Urinary bladder (tissue), 4 donors: ENCODE measurements around the gene MPRIP. TPM values are rescaled to one million over a fixed set of nuclear protein-coding genes. Genes with fewer than 3 reads are reported as not detected.

Experiments
- DNase-seq: peaks from one replicate; pipeline ENCODE4 v3.0.0-alpha.2; 2015; ENCODE audit errors: extremely low spot score
- H3K27ac ChIP-seq: one replicate; pipeline ENCODE4 v1.5.1; 2013; ENCODE audit warnings: low read depth, mild to moderate bottlenecking, moderate library complexity
- H3K36me3 ChIP-seq: one replicate; pipeline ENCODE4 v1.6.1; 2013; ENCODE audit warnings: mild to moderate bottlenecking, moderate library complexity; ENCODE audit not compliant: insufficient read depth
- H3K4me1 ChIP-seq: one replicate; pipeline ENCODE4 v1.6.1; 2013; ENCODE audit warnings: mild to moderate bottlenecking, moderate library complexity; ENCODE audit not compliant: insufficient read depth
- H3K4me3 ChIP-seq: one replicate; pipeline ENCODE4 v1.5.1; 2013; ENCODE audit warnings: low read depth, low read length
- WGBS: extraction: QIAGEN DNeasy Blood & Tissue Kit; methylation state at CpG from one replicate; pipeline ENCODE4 v1.1.7; 2013; 5-methylcytosine and 5-hydroxymethylcytosine counted together
- polyA plus RNA-seq: library from polyadenylated mRNA; stranded (reverse); fragments of 200-250 nt; gene quantifications from one replicate; pipeline ENCODE4 v1.2.3, GENCODE V29; 2013
- total RNA-seq: library from RNA; depleted of rRNA; stranded (reverse); fragments of >200 nt; gene quantifications from one replicate; pipeline ENCODE4 v1.2.3, GENCODE V29; 2014
- donor health status: healthy with polysubstance abuse.
- donor health status: healthy.

The MPRIP gene
- total and polyA plus RNA-seq, 2 donors: 91.4 to 158 TPM

- Histone ChIP-seq H3K27ac (peak overlapping the region; percentile 41), H3K4me1 (peaks cover 4% of the 10 kb centered on the region), H3K36me3 (no peaks in the 10 kb centered on the region), H3K4me3 (no peak overlapping the region)
- WGBS: 61% methylated on average over 16 of the region's 16 CpGs
- DNase-seq: no peak
Measured at GRCh38 chr17:17055286-17056155, 13.3 kb downstream of the MPRIP start.

- Histone ChIP-seq H3K36me3 (no peaks in the 10 kb centered on the region), H3K27ac (peak overlapping the region; percentile 41), H3K4me1 (peaks cover 4% of the 10 kb centered on the region), H3K4me3 (no peak overlapping the region)
- no peak for DNase-seq
- 50% methylated on average over 8 of the region's 8 CpGs for WGBS
Measured at GRCh38 chr17:17056156-17056539, 13.9 kb downstream of the MPRIP start.

- DNase-seq: no peak
Measured at GRCh38 chr17:17057057-17057551, 14.8 kb downstream of the MPRIP start.

GRCh38 chr17:17058304-17058703 lies 16.0 kb downstream of the MPRIP start:
- H3K27ac ChIP-seq: no peak overlapping the region
- no peak overlapping the region for H3K4me3 ChIP-seq
- no peaks in the 10 kb centered on the region for H3K36me3 ChIP-seq
- H3K4me1 ChIP-seq: peaks cover 4% of the 10 kb centered on the region
- no peak for DNase-seq
- 83% methylated on average over 6 of the region's 6 CpGs for WGBS

More at GRCh38 chr17:17057057-17057551, 14.8 kb downstream of the MPRIP start:
- Histone ChIP-seq H3K36me3 (no peaks in the 10 kb centered on the region), H3K27ac (no peak overlapping the region), H3K4me3 (no peak overlapping the region), H3K4me1 (peaks cover 4% of the 10 kb centered on the region)
- WGBS: 74% methylated on average over 9 of the region's 9 CpGs

- DNase-seq: no peak
- Histone ChIP-seq H3K4me1 (peaks cover 7% of the 10 kb centered on the region), H3K36me3 (no peaks in the 10 kb centered on the region), H3K4me3 (no peak overlapping the region), H3K27ac (no peak overlapping the region)
- 85% methylated on average over 10 of the region's 10 CpGs for WGBS
Measured at GRCh38 chr17:17059301-17059890, 17.1 kb downstream of the MPRIP start.

GRCh38 chr17:17060001-17060922 lies 18.0 kb downstream of the MPRIP start:
- DNase-seq: no peak
- no peaks in the 10 kb centered on the region for H3K36me3 ChIP-seq
- 83% methylated on average over 10 of the region's 10 CpGs for WGBS
- H3K27ac ChIP-seq: no peak overlapping the region
- H3K4me3 ChIP-seq: no peak overlapping the region
- peaks cover 7% of the 10 kb centered on the region for H3K4me1 ChIP-seq

- peaks cover 6% of the 10 kb centered on the region for H3K4me1 ChIP-seq
- 83% methylated on average over 5 of the region's 5 CpGs for WGBS
- no peak for DNase-seq
- H3K27ac ChIP-seq: no peak overlapping the region
- H3K4me3 ChIP-seq: no peak overlapping the region
- H3K36me3 ChIP-seq: no peaks in the 10 kb centered on the region
Measured at GRCh38 chr17:17060930-17061329, 18.7 kb downstream of the MPRIP start.

GRCh38 chr17:17061516-17061915 lies 19.3 kb downstream of the MPRIP start:
- DNase-seq: no peak
- Histone ChIP-seq H3K4me1 (peaks cover 5% of the 10 kb centered on the region), H3K36me3 (no peaks in the 10 kb centered on the region), H3K4me3 (no peak overlapping the region), H3K27ac (no peak overlapping the region)
- 74% methylated on average over 3 of the region's 3 CpGs for whole genome bisulfite sequencing

- H3K27ac ChIP-seq: no peak overlapping the region
- WGBS: 79% methylated on average over 11 of the region's 11 CpGs
- no peak for DNase-seq
- H3K36me3 ChIP-seq: no peaks in the 10 kb centered on the region
- peaks cover 4% of the 10 kb centered on the region for H3K4me1 ChIP-seq
- H3K4me3 ChIP-seq: no peak overlapping the region
Measured at GRCh38 chr17:17062356-17062755, 20.1 kb downstream of the MPRIP start.

- 80% methylated on average over 7 of the region's 7 CpGs for WGBS
- H3K4me3 ChIP-seq: no peak overlapping the region
- DNase-seq: no peak
- no peak overlapping the region for H3K27ac ChIP-seq
- no peaks in the 10 kb centered on the region for H3K36me3 ChIP-seq
- H3K4me1 ChIP-seq: peaks cover 4% of the 10 kb centered on the region
Measured at GRCh38 chr17:17062866-17063265, 20.6 kb downstream of the MPRIP start.

- 75% methylated on average over 12 of the region's 12 CpGs for WGBS
- Histone ChIP-seq H3K27ac (peak overlapping the region; percentile 38), H3K4me1 (peaks cover 4% of the 10 kb centered on the region), H3K36me3 (no peaks in the 10 kb centered on the region), H3K4me3 (no peak overlapping the region)
- DNase-seq: no peak
Measured at GRCh38 chr17:17063546-17064122, 21.4 kb downstream of the MPRIP start.

- H3K4me1 ChIP-seq: peaks cover 4% of the 10 kb centered on the region
- no peaks in the 10 kb centered on the region for H3K36me3 ChIP-seq
- DNase-seq: no peak
- H3K27ac ChIP-seq: no peak overlapping the region
- no peak overlapping the region for H3K4me3 ChIP-seq
- WGBS: 91% methylated on average over 7 of the region's 7 CpGs
Measured at GRCh38 chr17:17064322-17064721, 22.1 kb downstream of the MPRIP start.

GRCh38 chr17:17066021-17066420 lies 23.8 kb downstream of the MPRIP start:
- peaks cover 4% of the 10 kb centered on the region for H3K4me1 ChIP-seq
- no peak overlapping the region for H3K4me3 ChIP-seq
- no peak overlapping the region for H3K27ac ChIP-seq
- DNase-seq: no peak
- H3K36me3 ChIP-seq: no peaks in the 10 kb centered on the region
- 93% methylated on average over 2 of the region's 2 CpGs for WGBS
